ENCODE measurements around the gene CHMP2A. TPM values are rescaled to one million over a fixed set of nuclear protein-coding genes. Genes with fewer than 3 reads are reported as not detected.

CHMP2A gene
- total RNA-seq (2012; rRNA removed) = 105 and 128 TPM in 2 replicates
- polyA plus RNA-seq (2012; rRNA removed) = 183 and 202 TPM in 2 replicates
- polyA plus RNA-seq (2012; cell fraction: cytosol; rRNA removed) = 206 and 255 TPM in 2 replicates
- polyA plus RNA-seq (2012; cell fraction: nucleus; rRNA removed; ENCODE audit: low replicate concordance) = 88.8 and 142 TPM in 2 replicates
- Bru-seq, nascent RNA = percentile 81 among the genes with signal in this experiment
- BruChase-seq, experiment 1, labeled RNA remaining after a 6-hour chase = percentile 86 among the genes with signal in this experiment
- BruChase-seq, experiment 2, labeled RNA remaining after a 2-hour chase = percentile 75 among the genes with signal in this experiment
- long read RNA-seq, transcript CHMP2A-208 (6 exons, 885 nt) = minor isoform, 28 of 98 reads
- long read RNA-seq, transcript CHMP2A-206 (5 exons, 1,178 nt) = minor isoform, 7 of 98 reads
- long read RNA-seq, transcript CHMP2A-201 (6 exons, 913 nt) = major isoform, 32 of 98 reads
- long read RNA-seq, partial matches to known transcripts = 25 of 98 reads
- long read RNA-seq, other reads (novel, unspliced or antisense) = 5 of 98 reads

- H3K9me3 ChIP-seq (ENCODE audit: control insufficient read depth, insufficient read depth, low read length) = no peaks in the 10 kb centered on the region
- peak within 1 kb of the TSS; percentile 100 for H2AK9ac ChIP-seq (replicated peaks; ENCODE audit: low read depth, low read length, poor library complexity)
- H2BK5ac ChIP-seq (ENCODE audit: low read depth, low read length, poor library complexity, severe bottlenecking) = peak within 1 kb of the TSS; percentile 81
- peaks cover 19% of the 10 kb centered on the region for H3K4me1 ChIP-seq (ENCODE audit: control insufficient read depth, insufficient read depth, low read length)
- peaks cover 21 to 66% of the 10 kb centered on the region in 2 experiments for H3K79me1 ChIP-seq (ENCODE audit: low read depth in 1 of 2, low read length in 2 of 2)
- H3K18ac ChIP-seq (ENCODE audit: low read depth, low read length) = peak within 1 kb of the TSS; percentile 30; the same call in 1 of the 2 replicates
- intact Hi-C loops (cut with micrococcal nuclease) (no loop called here), in situ Hi-C loops (cut with MboI; ENCODE audit: low sequenced_read_pairs) (no loop called here), dilution Hi-C loops (cut with HindIII; ENCODE audit: low sequenced_read_pairs, unreplicated experiment) (no loop called here)
- H3K56ac ChIP-seq (ENCODE audit: extremely low read depth, insufficient read depth, low read length) = peak within 1 kb of the TSS; percentile 40
- peak within 1 kb of the TSS; percentile 96 for H2AFZ ChIP-seq (replicated peaks; ENCODE audit: low read length, poor library complexity)
- no TSS peak for BruUV-seq (replicated peaks)
- peak within 1 kb of the TSS; percentile 86 for H3K23ac ChIP-seq (ENCODE audit: low read depth, low read length)
- H3K4me2 ChIP-seq (ENCODE audit: low read depth, low read length) = peak within 1 kb of the TSS; percentile 90
- ATAC-seq (ENCODE audit: low read depth) = peak; percentile 30
- H2BK120ac ChIP-seq (ENCODE audit: low read depth, low read length) = peak within 1 kb of the TSS; percentile 49
- H4K91ac ChIP-seq (ENCODE audit: insufficient read depth, low read depth, low read length) = peak within 1 kb of the TSS; percentile 91
- H3K9ac ChIP-seq (ENCODE audit: low read depth, low read length) = peak within 1 kb of the TSS; percentile 74
- peak within 1 kb of the TSS; percentile 82 for H3K27ac ChIP-seq (ENCODE audit: insufficient read depth, low read length)
- WGBS, 2 experiments (ENCODE audit: extremely low coverage in 2 of 2, insufficient read length in 1 of 2) = 2% methylated on average over 48 of the region's 69 CpGs; no CpG with 5 or more reads in 1 of the 2 experiments
- peaks cover 19% of the 10 kb centered on the region for H3K9me1 ChIP-seq (ENCODE audit: insufficient read depth, low read length)
- H4K5ac ChIP-seq (ENCODE audit: low read depth, low read length) = peak within 1 kb of the TSS; percentile 80
- peaks cover 42% of the 10 kb centered on the region for H3K36me3 ChIP-seq (ENCODE audit: control insufficient read depth, insufficient read depth, low read length)
- no peaks in the 10 kb centered on the region for H3K27me3 ChIP-seq (ENCODE audit: control insufficient read depth, insufficient read depth, low read length)
- no peak within 1 kb of the TSS for H2BK15ac ChIP-seq (ENCODE audit: low read depth, low read length)
- TF ChIP-seq FOS (IDR thresholded peaks at IDR 0.05; ENCODE audit: low read depth, low read length) (no peak), POLR2A (IDR thresholded peaks at IDR 0.05; ENCODE audit: low read depth, low read length) (peak; percentile 63), USF2 (IDR thresholded peaks at IDR 0.05; ENCODE audit: low read depth, low read length) (peak; percentile 35; the same call in 1 of the 2 replicates), RCOR1 (IDR thresholded peaks at IDR 0.05; ENCODE audit: insufficient replicate concordance, low read length) (no peak), RAD21 (IDR thresholded peaks at IDR 0.05; ENCODE audit: low read length) (0 out of 2 replicates have a peak, but pooled peaks have one; percentile 10), NFE2L2 (IDR thresholded peaks at IDR 0.05; ENCODE audit: low read depth, low read length) (no peak), MXI1 (IDR thresholded peaks at IDR 0.05; ENCODE audit: borderline replicate concordance, low read depth, low read length) (peak; percentile 29; the same call in 1 of the 2 replicates), CHD1 (IDR thresholded peaks at IDR 0.05; ENCODE audit: low read depth, low read length) (no peak), BHLHE40 (IDR thresholded peaks at IDR 0.05; ENCODE audit: low read depth, low read length) (peak; percentile 84), CEBPB (IDR thresholded peaks at IDR 0.05; ENCODE audit: low read depth, low read length) (peak; percentile 97), MAZ (IDR thresholded peaks at IDR 0.05; ENCODE audit: borderline replicate concordance, low read depth, low read length) (peak; percentile 98)
- peak; percentile 95 for DNase-seq
- H4K8ac ChIP-seq (ENCODE audit: low read depth in 2 of 2, low read length in 2 of 2) = peak within 1 kb of the TSS; percentile 97 to 99
- H3K14ac ChIP-seq (replicated peaks; ENCODE audit: low read depth, low read length) = peak within 1 kb of the TSS; percentile 97
- peak within 1 kb of the TSS; percentile 55 for H3K4me3 ChIP-seq (ENCODE audit: insufficient read depth, low read depth, low read length)
- H4K20me1 ChIP-seq (ENCODE audit: insufficient read depth, low read length) = peaks cover 33% of the 10 kb centered on the region
- ChIA-PET CTCF (no interaction called here), POLR2A (ENCODE audit: unreplicated experiment) (interaction anchor here (0.6 kb wide), 1 partner anchor 11 kb away, joined by 3 read pairs; the partner anchor contains the start of gene TRIM28)
- H2BK20ac ChIP-seq (ENCODE audit: low read depth, low read length) = no peak within 1 kb of the TSS
- peak within 1 kb of the TSS; percentile 95 for H3K4ac ChIP-seq (ENCODE audit: low read depth, low read length)
- H2AK5ac ChIP-seq (ENCODE audit: low read depth, low read length) = peak within 1 kb of the TSS; percentile 96
These were observed at the start of gene CHMP2A for GRCh38 chr19:58554494-58555368. TSS of gene CHMP2A (minus strand) at chr19:58555105. CDS start at chr19:58554212, 893 bp downstream.
